Stimulated activated CD8-positive, alpha-beta memory T cell treated with anti-CD3 and anti-CD28 coated beads, Interleukin-15, amount 100 ng/mL, for 48 hours (primary cell): ENCODE data around the gene DDI2.
"Not testable (repeated sequence)": the region's sequence is repeated elsewhere in the genome, so short reads cannot be mapped to it uniquely, and the experiment has no call there.

Source experiments
- DNase-seq, 2 donors: peaks; one replicate each; pipeline ENCODE4 v3.0.0-alpha.2; 2020; ENCODE audit warnings: low read depth in 2 of 2

DDI2 gene

DNA sequence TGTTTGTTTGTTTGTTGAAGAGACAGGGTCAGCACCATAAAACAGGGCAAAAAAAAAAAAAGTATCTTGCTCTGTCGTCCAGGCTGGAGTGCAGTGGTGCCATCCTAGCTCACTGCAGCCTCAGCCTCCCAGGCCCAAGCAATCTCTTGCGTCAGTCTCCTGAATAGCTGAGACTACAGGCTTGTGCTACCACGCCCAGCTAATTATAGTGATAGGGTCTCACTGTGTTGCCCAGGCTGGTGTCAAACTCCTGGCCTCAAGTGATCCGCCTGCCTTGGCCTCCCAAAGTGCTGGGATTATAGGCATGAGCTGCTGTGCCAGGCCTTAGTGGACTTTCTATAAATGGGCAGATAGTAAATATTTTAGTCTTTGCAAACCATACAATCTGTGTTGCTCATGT is 19.2 kb downstream of the DDI2 start:
- DNase-seq = no peak

DNA sequence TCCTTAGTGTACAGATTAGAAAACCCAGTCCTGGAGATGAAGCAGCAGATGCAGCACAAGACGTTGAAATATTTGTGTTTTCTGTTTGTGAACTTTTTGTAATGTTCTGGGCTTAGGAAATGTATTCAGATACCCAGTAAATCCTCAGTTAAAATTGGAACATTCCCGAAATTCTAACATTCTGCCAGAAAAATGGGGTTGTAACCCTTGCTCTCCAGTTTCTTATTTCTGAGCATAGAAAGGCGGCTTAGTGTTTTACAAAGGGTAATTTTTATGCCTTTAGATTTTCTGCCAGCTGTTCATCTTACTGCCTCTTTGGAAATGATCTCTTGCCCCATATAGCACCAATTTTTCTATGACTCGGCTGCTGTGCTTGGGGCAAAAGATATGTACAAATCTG is 20.6 kb downstream of the DDI2 start:
- no peak for DNase-seq

DNA sequence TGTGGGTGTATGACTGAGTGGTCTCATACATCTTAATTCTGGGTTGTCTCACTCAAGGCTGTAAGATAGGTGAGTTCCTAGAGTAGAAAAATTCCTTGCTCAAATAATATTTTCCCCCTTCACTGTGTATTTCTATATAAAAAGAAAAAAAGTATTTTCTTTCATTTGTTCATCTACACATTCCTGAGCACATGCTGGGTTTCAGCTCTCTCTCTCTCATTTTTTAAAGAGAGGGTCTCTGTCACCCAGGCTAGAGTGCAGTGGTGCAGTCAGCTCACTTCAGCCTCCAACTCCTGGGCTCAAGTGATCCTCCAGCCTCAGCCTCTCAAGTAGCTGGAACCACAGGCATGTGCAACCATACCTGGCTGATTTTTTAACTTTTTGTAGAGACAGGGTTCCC is 22.0 kb downstream of the DDI2 start:
- no peak for DNase-seq

DNA sequence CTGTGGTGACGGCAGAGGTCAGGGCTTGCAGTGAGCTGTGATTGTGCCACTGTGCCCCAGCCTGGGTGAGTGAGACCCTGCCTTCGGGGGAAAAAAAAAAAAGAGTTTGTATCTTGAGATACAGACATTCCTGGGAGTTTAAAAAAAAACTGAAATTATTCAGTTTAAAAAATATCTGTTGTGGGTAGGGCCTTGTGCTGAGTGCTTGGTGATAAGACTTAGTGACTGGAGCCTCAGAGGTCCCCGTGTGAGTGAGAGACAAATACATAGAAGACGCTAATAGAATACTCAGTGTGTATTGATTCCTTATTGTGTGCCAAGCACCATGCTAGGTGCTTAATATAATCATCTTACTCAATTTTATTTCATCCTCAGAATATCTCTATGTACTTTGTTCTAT is 22.7 kb downstream of the DDI2 start:
- DNase-seq = no peak

DNA sequence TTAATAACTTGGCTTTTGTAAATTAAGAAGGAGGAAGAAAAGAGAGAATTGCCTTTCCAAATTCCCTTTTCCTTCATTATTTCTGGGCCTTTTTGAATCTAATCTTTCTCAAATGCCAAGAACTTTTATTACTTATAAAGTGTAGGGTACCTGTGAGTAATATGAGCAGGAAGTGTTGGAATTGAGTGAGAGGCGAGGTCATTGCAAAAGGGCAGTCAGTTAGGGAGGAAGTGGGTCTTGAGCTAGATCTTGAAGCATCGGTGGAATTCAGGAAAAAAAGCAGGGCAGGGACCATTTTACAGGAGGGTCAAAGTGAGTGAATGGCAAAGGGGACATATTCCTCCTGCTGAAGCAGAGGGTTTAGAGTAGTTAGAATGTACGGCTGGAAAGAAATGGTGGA is 23.4 kb downstream of the DDI2 start:
- DNase-seq = no peak

DNA sequence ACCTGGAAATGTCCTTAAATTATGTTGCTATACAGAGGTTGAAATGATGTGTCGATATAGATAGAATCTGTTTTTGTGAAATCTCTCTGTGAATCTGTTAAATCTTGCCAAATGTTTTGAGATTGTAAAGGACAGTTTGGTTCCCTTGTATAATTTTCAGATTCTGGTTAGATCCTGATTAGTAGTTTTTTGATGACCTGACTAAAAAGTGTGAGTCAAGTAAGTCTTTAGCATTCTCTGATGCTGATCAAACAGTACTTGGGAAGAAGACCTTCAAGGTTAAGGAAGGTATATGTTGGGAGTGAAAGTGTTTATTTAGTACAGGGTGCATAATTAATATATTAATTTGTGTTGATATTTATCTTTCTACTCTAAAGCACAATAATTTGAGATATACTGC is 32.7 kb downstream of the DDI2 start:
- no peak for DNase-seq

DNA sequence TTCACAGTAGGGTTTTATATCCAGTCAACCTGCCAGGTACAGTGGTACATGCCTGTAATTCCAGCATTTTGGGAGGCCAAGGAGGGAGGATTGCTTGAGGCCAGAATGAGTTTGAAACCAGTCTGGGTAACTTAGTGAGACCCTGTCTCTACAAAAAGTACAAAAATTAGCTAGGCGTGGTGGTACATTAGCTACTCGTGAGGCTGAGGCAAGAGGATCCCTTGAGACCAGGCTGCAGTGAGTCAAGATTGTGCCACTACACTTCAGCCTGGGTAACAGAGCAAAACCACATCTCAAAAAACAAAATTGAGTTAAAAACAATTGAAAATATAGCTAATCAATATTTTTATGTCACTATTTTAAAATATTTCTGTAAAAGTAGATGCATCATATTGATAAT is 33.2 kb downstream of the DDI2 start:
- DNase-seq = no peak

DNA sequence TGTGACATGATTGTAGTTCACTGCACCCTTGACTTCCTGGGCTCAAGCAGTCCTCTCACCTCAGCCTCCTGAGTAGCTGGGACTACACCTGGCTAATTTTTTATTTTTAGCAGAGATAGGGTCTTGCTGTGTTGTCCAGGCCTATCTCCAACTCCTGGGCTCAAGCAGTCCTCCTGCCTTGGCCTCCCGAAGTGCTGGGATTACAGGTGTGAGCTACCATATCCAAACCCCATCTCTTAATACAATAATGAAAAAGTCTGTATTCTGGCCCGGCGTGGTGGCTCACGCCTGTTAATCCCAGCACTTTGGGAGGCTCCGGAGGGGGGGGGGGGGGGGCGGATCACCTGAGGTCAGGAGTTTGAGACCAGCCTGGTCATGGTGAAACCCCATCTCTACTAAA is 34.9 kb downstream of the DDI2 start:
- DNase-seq = not testable (repeated sequence)

DNA sequence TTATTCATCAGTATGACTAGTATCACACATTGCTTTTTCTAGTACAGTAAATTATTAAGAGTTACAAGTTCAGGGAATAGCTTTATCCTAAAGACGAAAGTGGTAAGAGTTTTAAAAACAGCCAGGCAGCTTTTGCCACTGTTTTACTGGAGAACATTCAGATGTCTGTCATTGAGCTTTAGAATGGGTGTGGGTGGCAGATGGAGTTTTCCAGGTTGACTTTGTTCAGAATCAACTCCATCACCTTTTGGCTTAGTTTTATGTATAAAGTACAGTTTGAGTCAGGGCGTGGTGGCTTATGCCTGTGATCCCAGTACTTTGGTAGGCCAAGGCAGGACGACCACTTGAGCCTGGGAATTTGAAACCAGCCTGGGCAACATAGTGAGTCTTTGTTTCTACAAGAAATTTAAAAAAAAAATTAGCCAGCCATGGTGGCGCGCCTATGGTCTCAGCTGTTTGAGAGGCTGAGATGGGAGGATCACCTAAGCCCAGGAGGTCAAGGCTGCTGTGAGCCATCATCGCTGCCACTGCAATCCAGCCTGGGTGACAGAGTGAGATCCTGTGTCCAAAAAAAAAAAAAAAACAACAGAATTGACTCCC is 36.9 kb downstream of the DDI2 start:
- DNase-seq = no peak

DNA sequence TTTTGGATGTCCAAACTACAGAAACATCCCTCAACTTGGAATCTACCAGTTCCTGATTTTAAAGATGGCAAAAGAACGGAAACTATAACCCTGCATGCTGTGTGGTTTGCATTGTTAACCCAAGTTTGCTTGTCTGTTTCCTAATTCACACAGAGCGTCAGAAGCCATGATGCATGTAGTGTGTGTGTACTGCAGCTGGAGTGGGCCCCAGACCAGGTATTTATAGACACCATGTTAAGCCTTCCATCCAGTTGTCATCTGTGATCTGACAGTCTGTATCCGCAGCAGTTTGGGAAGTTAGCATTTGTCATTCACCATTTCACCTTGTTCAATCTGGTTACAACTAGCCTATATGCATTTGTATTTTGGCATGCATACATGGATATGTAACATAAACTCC is 39.2 kb downstream of the DDI2 start:
- no peak for DNase-seq

DNA sequence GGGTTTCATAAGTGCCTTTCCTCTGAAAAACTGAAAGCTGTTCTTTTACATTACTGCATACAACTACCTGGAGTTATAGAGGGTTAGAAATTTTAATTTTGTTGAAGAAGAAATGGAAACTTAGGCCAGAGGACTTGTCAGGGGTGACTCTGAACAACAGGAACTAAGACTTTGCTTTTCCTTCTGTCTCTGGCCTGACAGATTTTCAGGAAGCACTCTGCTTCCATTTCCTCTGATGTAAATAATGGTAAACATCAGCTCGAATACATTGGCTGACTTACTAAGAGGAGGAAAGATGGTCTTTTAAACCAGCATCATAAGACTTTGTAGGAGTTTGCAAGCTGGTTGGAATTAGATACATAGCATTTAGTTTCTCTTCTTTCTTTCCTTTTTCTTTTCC is 39.8 kb downstream of the DDI2 start:
- no peak for DNase-seq

DNA sequence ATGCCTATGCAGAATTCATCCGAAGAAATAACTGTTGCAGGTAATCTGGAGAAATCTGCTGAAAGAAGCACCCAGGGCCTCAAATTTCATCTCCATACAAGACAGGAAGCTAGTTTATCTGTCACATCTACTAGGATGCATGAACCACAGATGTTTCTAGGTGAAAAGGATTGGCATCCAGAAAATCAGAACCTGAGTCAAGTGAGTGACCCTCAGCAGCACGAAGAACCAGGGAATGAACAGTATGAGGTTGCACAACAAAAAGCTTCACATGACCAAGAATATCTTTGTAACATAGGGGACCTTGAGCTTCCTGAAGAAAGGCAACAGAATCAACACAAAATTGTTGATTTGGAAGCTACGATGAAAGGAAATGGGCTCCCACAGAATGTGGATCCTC is 42.9 kb downstream of the DDI2 start:
- no peak for DNase-seq

DNA sequence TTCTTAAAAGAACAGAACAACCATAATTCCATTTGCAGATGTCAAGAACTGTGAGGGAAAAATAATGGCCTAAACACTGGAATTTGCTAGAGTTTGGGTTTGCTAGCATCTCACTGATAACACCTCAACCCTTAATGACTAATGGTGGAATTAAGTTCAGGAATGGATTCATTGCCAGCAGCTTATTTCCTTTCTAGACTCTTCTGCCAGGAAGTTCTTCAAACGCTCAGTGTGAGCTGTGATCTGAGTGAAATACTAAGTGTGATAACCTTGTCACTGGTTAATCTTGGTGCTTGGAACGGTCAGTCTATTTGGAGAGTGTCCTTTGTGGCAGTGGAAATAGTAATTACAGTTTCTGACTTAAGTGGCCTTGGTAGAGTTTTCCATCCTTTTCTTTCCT is 45.2 kb downstream of the DDI2 start:
- DNase-seq = no peak

DNA sequence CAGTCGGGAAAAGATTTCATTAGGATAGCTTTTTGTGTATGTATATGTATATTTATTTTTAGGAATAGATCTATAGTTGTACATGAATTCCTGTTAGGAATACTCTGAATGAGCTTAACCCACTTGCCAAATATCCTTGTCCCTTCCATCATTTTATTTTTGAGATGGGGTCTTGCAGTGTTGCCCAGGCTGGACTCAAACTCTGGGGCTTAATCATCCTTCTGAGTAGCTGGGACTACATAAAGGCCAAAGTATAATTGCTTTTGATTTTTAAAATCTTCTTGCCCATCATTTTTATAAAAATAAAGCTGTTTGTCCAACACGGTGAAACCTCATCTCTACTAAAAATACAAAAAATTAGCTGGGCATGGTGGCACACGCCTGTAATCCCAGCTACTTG is 46.7 kb downstream of the DDI2 start:
- DNase-seq = no peak

DNA sequence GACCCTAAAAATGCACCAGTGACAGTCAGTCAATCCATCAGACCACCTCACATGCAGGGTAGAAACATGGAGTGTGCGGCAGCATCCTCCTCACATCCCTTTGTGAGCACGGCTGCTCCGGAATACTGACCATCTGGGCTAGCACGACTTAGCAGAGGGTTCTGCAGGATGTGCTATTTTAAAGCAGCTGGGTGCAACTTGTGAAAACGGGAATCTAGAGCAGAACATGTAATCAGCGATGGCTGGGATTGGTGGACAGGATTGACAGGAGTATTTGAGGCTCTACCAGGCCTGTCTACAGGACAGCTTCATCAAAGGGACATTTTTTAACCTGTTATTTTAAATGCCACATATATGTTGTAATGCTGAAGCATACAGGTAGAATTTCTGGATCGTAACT is 50.1 kb downstream of the DDI2 start:
- DNase-seq = no peak

DNA sequence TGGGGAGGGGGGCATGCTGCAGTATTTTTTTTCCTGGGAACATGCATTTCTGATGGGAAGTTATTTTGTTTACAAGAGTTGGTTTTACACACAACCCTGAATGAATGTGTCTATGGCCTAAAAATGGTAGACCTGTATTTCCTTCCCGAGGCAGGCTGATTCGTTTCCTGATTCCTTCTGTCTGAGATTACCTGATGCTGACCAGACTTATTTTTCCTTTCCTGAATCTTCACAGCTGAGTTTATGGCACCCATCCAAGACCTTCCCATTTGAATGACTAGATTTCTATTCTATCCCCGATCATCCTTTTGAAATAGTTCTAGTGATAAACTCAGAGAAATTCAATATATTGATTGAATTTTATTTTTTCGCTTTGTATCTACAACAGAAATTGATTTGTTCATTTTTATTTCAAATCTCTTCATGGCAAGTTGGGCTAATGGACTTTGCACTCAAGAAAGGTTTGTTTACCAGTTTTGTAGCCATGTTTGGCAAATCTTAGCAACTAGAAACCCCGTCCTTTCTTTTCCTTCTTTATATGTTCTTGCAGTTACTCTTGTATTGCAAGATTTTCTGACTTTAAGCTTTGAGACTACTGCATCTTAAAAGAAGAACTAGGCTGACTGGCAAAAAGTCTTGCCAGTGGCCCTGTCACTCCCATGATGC is 51.0 kb downstream of the DDI2 start:
- no peak for DNase-seq

DNA sequence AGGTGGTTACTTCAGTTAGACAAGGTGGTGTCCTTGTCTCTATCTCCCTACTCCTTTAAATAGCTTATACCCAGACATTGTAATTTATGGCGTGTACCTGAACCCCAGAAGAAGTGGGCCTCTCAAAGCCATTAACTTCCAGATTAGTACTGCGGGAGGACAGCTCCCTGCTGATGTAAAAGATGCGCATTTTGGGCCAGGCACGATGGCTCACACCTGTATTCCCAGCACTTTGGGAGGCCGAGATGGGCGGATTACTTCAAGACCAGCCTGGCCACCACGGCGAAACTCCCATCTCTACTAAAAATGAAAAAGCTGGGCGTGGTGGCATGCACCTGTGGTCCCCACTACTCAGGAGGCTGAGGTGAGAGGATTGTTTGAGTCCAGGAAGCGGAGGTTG is 51.8 kb downstream of the DDI2 start:
- no peak for DNase-seq

DNA sequence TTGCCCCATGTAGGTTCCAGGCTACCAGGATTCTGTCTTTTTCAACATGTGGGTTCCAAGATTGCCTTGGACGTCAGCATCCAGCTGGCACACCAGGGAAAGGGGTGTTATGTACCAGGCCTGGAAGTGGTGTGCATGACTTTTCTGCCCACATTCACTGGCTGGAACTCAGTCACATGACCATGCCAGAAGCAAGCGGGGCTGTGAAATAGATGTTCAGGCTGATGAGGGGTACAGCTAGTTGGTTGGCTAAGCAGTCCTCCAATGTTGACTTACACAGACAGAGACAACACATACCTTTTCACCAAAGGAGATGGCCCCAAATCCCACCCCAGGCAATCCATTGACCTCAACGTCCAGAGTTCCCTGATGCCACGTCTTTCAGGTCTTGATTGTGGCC is 52.6 kb downstream of the DDI2 start:
- DNase-seq = no peak

DNA sequence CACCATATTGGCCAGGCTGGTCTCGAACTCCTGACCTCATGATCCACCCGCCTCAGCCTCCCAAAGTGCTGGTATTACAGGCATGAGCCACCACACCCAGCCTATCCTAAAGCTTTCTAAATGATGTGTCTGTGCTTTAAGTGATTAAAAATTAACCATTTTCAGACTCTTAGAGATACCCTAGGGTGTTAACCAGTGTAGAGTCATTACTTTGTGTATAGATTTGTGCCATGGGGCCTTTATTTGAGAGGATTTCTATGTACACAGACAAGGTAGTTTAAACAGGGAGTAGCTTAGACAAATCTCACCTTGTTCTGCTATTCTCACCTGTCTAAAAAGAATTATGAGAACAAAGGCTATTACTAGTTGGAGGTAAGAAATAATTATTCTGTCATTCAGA is 54.2 kb downstream of the DDI2 start:
- no peak for DNase-seq

DNA sequence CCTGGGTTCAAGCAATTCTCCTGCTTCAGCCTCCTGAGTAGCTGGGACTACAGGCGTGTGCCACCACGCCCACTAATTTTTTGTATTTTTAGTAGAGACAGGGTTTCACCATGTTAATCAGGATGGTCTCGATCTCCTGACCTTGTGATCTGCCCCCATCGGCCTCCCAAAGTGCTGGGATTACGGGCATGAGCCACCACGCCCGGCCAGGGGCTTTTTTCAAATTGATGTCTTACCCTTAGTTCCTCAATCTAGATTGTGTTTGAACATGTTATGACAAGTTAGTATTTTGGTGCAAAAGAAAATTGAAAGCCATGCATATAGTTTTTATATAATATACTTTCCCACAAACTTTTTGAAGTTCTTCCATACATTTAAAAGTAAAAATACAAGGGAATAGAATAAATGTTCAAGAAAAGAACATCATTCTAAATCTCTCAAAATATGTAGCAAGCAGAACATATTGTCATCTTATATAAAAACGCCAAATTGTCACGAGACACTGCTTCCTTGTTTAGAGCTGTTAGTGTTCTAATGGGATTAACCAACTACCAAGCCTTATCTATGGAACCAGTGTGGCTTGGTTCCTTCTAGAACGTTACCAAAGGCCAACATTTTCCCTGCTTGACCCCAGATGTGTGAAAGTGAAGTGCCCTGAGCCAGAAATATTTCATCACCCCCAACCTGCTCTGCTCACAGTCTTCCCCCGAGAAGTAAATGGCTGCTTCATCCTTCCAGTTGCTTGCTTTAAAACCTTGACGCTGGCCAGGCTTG is 57.3 kb downstream of the DDI2 start:
- DNase-seq = no peak

DNA sequence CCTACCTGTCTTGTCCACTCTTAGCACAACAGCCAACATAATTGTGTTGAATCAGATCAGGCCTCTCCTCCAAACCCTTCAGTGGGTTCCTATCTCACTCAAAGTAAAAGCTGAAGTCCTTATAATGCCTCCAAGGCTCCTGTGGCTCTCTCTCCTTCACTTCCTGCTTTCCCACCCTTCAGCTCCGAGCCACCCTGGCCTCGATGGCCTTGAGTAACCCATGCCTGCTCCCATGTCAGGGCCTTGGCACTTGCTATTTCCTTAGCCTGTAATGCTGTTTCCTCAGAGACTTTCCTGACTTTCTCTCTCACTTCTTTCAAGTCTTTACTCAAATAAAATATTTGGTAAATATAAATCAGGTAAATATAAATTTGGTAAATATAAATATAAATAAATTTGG is 58.8 kb downstream of the DDI2 start:
- no peak for DNase-seq

DNA sequence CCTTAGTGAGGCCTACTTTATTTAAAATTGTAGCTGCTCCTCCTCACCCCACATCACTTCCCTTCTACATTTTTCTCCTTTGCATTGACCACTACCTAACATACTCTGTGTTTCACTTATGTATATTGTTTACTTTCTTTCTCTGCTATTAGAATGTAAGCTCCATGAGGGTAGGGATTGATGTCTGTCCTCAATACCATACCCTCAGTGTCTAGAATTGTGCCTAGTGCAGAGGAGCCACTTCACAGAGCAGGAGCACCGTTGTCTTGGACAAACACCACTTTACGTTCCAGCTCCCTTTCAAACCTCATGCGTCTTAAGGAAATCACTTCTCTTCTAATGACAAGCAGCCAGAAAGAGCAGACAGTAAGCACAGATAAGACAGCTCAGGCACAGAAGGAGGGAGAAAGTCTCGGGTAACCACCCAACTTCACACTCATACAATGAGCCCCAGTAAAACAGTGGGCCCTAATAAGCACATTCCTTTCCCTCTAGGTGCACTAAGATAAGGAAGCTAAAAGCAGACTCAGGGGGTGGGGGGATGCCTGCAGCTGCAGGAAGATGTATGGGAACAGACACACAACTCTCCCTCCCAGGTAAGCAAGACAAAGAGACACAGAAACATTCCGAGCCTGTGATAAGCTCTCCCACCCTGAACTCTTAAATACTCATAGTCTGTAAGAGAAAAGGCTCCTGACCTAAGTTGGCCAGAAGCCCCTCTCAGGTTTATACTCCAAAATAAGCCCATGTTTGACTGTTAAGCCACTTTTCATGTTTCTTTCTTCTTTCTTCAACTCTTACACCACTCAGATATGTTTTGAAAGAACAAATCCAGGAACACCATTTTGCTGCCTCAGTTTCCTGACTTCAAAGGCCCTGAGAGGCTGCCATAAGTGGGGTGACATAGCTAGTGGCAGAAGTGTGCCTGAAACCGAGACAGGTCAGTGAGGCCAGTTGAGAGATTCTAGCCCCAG is 59.7 kb downstream of the DDI2 start:
- no peak for DNase-seq
